Loucy (cell line): ENCODE measurements around the gene CDC42BPB.

Source experiments
- H2AFZ ChIP-seq: fragments of 200-600 bp; sonication (generic); 2 replicates; pipeline ENCODE4 v1.6.0; 2016; ENCODE audit warnings: antibody characterized with exemption, mild to moderate bottlenecking, low read length, moderate library complexity
- H3F3A ChIP-seq: fragments of 200-600 bp; 2 replicates; pipeline ENCODE4 v1.6.0; 2016; ENCODE audit warnings: antibody characterized with exemption, low read depth, mild to moderate bottlenecking
- H3K27me3 ChIP-seq: fragments of 200-600 bp; sonication (generic); 2 replicates; pipeline ENCODE4 v1.6.1; 2014; ENCODE audit warnings: low read length, mild to moderate bottlenecking; ENCODE audit not compliant: insufficient read depth, poor library complexity, severe bottlenecking
- H3K36me3 ChIP-seq: fragments of 200-600 bp; sonication (generic); 2 replicates; pipeline ENCODE4 v1.6.1; 2016; ENCODE audit warnings: low read length; ENCODE audit not compliant: insufficient read depth
- H3K4me1 ChIP-seq: fragments of 200-600 bp; sonication (generic); 2 replicates; pipeline ENCODE4 v1.5.1; 2014; ENCODE audit warnings: low read length, mild to moderate bottlenecking; ENCODE audit not compliant: insufficient read depth, poor library complexity, severe bottlenecking
- H3K4me2 ChIP-seq: fragments of 200-600 bp; sonication (generic); 2 replicates; pipeline ENCODE4 v1.6.0; 2014; ENCODE audit warnings: antibody characterized with exemption, low read length, low read depth, mild to moderate bottlenecking; ENCODE audit not compliant: poor library complexity, severe bottlenecking
- H3K4me3 ChIP-seq: fragments of 200-600 bp; sonication (generic); 2 replicates; pipeline ENCODE4 v1.5.1; 2014; ENCODE audit warnings: low read length, mild to moderate bottlenecking, mixed read lengths; ENCODE audit not compliant: poor library complexity, severe bottlenecking
- H3K79me2 ChIP-seq: fragments of 200-600 bp; sonication (generic); 2 replicates; pipeline ENCODE4 v1.6.1; 2014; ENCODE audit warnings: low read length; ENCODE audit not compliant: insufficient read depth
- H3K9ac ChIP-seq: fragments of 200-600 bp; sonication (generic); 2 replicates; pipeline ENCODE4 v1.6.0; 2014; ENCODE audit warnings: mild to moderate bottlenecking, low read depth, low read length, moderate library complexity; ENCODE audit not compliant: poor library complexity, severe bottlenecking
- H3K9me2 ChIP-seq: fragments of 200-600 bp; sonication (generic); replicated peaks from 2 replicates; pipeline ENCODE4 v1.6.1; 2016; ENCODE audit warnings: low read depth, low read length, mixed read lengths
- H3K9me3 ChIP-seq: fragments of 200-600 bp; sonication (generic); 2 replicates; pipeline ENCODE4 v1.6.1; 2014; ENCODE audit warnings: mild to moderate bottlenecking, antibody characterized with exemption, low read length, low read depth; ENCODE audit not compliant: insufficient read depth
- H4K20me1 ChIP-seq: fragments of 200-600 bp; sonication (generic); 2 replicates; pipeline ENCODE4 v1.6.0; 2014; ENCODE audit warnings: antibody characterized with exemption, low read length, mild to moderate bottlenecking; ENCODE audit not compliant: insufficient read depth, poor library complexity, severe bottlenecking
- EZH2phosphoT487 ChIP-seq: fragments of 200-600 bp; IDR thresholded peaks from 2 replicates; pipeline ENCODE4 v1.6.1; 2018; ENCODE audit warnings: antibody characterized with exemption, mild to moderate bottlenecking, moderate library complexity, borderline replicate concordance
- TF ChIP-seq, protein P1 (sequence below): fragments of 200-600 bp; sonication (generic); conservative IDR thresholded peaks from 2 replicates; pipeline ENCODE4 v1.5.1; 2014; ENCODE audit warnings: mild to moderate bottlenecking, antibody characterized with exemption, low read length

CDC42BPB gene

DNA sequence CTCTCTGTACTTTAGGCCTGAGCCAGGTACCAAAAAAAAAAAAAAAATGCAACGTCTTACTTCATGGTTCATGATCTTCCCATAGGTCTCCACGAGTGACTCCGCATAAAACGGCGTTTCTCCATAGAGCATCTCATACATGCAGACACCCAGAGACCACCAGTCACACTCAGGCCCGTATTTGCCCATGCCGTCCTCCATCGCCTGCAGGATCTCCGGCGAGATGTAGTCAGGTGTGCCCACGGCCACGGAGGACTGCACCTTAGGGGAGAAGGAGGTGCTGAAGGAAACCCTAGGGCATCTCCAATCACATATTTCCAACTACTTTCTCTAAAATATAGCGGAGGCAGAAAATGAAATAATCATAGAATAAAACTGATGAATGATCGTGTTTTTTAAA, 73.9 kb downstream of the CDC42BPB start:
- Histone ChIP-seq H3F3A (no peaks in the 10 kb centered on the region), H2AFZ (no peak overlapping the region), H3K4me3 (no peak overlapping the region), H4K20me1 (no peaks in the 10 kb centered on the region), H3K27me3 (no peaks in the 10 kb centered on the region), H3K9me3 (peaks cover 6% of the 10 kb centered on the region; the same call in 1 of the 2 replicates), H3K9me2 (no peaks in the 10 kb centered on the region), H3K9ac (no peak overlapping the region), H3K79me2 (no peaks in the 10 kb centered on the region), H3K36me3 (no peaks in the 10 kb centered on the region), H3K4me2 (no peak overlapping the region), H3K4me1 (no peaks in the 10 kb centered on the region)
- TF ChIP-seq, protein P1, sequence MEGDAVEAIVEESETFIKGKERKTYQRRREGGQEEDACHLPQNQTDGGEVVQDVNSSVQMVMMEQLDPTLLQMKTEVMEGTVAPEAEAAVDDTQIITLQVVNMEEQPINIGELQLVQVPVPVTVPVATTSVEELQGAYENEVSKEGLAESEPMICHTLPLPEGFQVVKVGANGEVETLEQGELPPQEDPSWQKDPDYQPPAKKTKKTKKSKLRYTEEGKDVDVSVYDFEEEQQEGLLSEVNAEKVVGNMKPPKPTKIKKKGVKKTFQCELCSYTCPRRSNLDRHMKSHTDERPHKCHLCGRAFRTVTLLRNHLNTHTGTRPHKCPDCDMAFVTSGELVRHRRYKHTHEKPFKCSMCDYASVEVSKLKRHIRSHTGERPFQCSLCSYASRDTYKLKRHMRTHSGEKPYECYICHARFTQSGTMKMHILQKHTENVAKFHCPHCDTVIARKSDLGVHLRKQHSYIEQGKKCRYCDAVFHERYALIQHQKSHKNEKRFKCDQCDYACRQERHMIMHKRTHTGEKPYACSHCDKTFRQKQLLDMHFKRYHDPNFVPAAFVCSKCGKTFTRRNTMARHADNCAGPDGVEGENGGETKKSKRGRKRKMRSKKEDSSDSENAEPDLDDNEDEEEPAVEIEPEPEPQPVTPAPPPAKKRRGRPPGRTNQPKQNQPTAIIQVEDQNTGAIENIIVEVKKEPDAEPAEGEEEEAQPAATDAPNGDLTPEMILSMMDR = no peak
- TF ChIP-seq EZH2phosphoT487 = no peak

- H3K4me2 ChIP-seq = no peak overlapping the region
- H3K9ac ChIP-seq = no peak overlapping the region
- H3K4me3 ChIP-seq = no peak overlapping the region
- no peaks in the 10 kb centered on the region for H4K20me1 ChIP-seq
- H3K27me3 ChIP-seq = no peaks in the 10 kb centered on the region
- H3K4me1 ChIP-seq = no peaks in the 10 kb centered on the region
- no peaks in the 10 kb centered on the region for H3K9me2 ChIP-seq
- no peaks in the 10 kb centered on the region for H3K79me2 ChIP-seq
- no peaks in the 10 kb centered on the region for H3F3A ChIP-seq
- no peaks in the 10 kb centered on the region for H3K36me3 ChIP-seq
- H2AFZ ChIP-seq = no peak overlapping the region
- H3K9me3 ChIP-seq = peaks cover 3% of the 10 kb centered on the region; the same call in 1 of the 2 replicates
- no peak for TF ChIP-seq EZH2phosphoT487
- TF ChIP-seq, protein P1 = no peak
Observed at GRCh38 chr14:102982852-102983470, 74.4 kb downstream of the CDC42BPB start.

GRCh38 chr14:102980409-102980810, 76.9 kb downstream of the CDC42BPB start:
- Histone ChIP-seq H3K36me3 (no peaks in the 10 kb centered on the region), H4K20me1 (no peaks in the 10 kb centered on the region), H3K4me2 (no peak overlapping the region), H3K9me3 (no peaks in the 10 kb centered on the region), H3K9me2 (no peaks in the 10 kb centered on the region), H3K9ac (no peak overlapping the region), H3K27me3 (no peaks in the 10 kb centered on the region), H3K4me1 (no peaks in the 10 kb centered on the region), H3K79me2 (no peaks in the 10 kb centered on the region), H3F3A (no peaks in the 10 kb centered on the region), H3K4me3 (no peak overlapping the region), H2AFZ (no peak overlapping the region)
- TF ChIP-seq, protein P1 = no peak
- TF ChIP-seq EZH2phosphoT487 = no peak
